ENCODE data around the gene FAM117B. TPM values are rescaled to one million over a fixed set of nuclear protein-coding genes. Genes with fewer than 3 reads are reported as not detected.

The FAM117B gene
- total RNA-seq, 2 donors from 2014 or later, result 32.1 to 34.0 TPM

GRCh38 chr2:202752071-202752470 lies 117.3 kb downstream of the FAM117B start:
- Mint-ChIP-seq H3K9me3 (peaks cover 14% of the 10 kb centered on the region), H3K4me1 (no peaks in the 10 kb centered on the region)
- WGBS, 2 experiments (ENCODE audit: insufficient coverage in 1 of 2, insufficient read length in 1 of 2), result 80 to 92% methylated on average over 1 to 2 of the region's 2 CpGs

DNA sequence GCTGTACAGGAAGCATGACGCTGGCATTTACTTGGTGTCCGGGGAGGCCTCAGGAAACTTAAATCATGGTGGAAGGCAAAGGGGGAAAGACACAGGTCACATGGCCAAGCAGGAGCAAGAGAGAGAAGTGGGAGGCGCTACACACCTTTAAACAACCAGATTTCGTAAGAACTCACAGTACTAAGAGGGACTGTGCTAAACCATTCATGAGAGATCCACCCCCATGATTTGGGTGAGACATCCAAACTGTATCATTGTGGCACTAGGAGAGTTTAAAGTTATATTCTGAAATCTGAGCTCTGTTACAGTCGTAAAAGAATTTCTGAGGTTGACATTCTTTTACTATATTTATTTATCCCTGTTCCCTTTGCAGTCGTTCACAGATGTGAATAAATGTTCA lies 120.2 kb downstream of the FAM117B start:
- H3K27me3 Mint-ChIP-seq (ENCODE audit: insufficient read depth), result no peaks in the 10 kb centered on the region
- peaks cover 53% of the 10 kb centered on the region for H3K36me3 Mint-ChIP-seq (ENCODE audit: low read depth)
- no peak overlapping the region for H3K27ac ChIP-seq (ENCODE audit: low read depth, low read length)
- peak overlapping the region; percentile 53 for H3K27ac Mint-ChIP-seq
- peaks cover 14% of the 10 kb centered on the region for H3K9me3 ChIP-seq (ENCODE audit: control insufficient read depth, low read length)
- peaks cover 14% of the 10 kb centered on the region for H3K9me3 Mint-ChIP-seq
- no peak overlapping the region for H3K9ac ChIP-seq (ENCODE audit: extremely low read depth, low read length, poor library complexity, severe bottlenecking)
- H3K36me3 ChIP-seq (ENCODE audit: control insufficient read depth, insufficient read depth, low read length), result peaks cover 34% of the 10 kb centered on the region
- WGBS, 2 experiments (ENCODE audit: insufficient coverage in 1 of 2, insufficient read length in 1 of 2), result 94% methylated on average over 6 of the region's 6 CpGs; no CpG with 5 or more reads in 1 of the 2 experiments
- H3K4me1 ChIP-seq (ENCODE audit: control insufficient read depth, insufficient read depth, low read length), result no peaks in the 10 kb centered on the region
- H3K4me3 ChIP-seq (ENCODE audit: low read length), result no peak overlapping the region
- H3K27me3 ChIP-seq (ENCODE audit: control insufficient read depth, insufficient read depth, low read length, poor library complexity, severe bottlenecking), result no peaks in the 10 kb centered on the region
- no peak overlapping the region for H3K4me3 Mint-ChIP-seq
- H3K4me1 Mint-ChIP-seq, result no peaks in the 10 kb centered on the region
- no peak for DNase-seq
- TF ChIP-seq, protein P1, sequence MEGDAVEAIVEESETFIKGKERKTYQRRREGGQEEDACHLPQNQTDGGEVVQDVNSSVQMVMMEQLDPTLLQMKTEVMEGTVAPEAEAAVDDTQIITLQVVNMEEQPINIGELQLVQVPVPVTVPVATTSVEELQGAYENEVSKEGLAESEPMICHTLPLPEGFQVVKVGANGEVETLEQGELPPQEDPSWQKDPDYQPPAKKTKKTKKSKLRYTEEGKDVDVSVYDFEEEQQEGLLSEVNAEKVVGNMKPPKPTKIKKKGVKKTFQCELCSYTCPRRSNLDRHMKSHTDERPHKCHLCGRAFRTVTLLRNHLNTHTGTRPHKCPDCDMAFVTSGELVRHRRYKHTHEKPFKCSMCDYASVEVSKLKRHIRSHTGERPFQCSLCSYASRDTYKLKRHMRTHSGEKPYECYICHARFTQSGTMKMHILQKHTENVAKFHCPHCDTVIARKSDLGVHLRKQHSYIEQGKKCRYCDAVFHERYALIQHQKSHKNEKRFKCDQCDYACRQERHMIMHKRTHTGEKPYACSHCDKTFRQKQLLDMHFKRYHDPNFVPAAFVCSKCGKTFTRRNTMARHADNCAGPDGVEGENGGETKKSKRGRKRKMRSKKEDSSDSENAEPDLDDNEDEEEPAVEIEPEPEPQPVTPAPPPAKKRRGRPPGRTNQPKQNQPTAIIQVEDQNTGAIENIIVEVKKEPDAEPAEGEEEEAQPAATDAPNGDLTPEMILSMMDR (conservative IDR thresholded peaks at IDR 0.05), result no peak

More at GRCh38 chr2:202752071-202752470, 117.3 kb downstream of the FAM117B start:
- Histone ChIP-seq H3K9me3 (ENCODE audit: control insufficient read depth, low read length) (peaks cover 14% of the 10 kb centered on the region), H3K9ac (ENCODE audit: extremely low read depth, low read length, poor library complexity, severe bottlenecking) (no peak overlapping the region), H3K4me1 (ENCODE audit: control insufficient read depth, insufficient read depth, low read length) (no peaks in the 10 kb centered on the region), H3K4me3 (ENCODE audit: low read length) (no peak overlapping the region), H3K27me3 (ENCODE audit: control insufficient read depth, insufficient read depth, low read length, poor library complexity, severe bottlenecking) (no peaks in the 10 kb centered on the region), H3K27ac (ENCODE audit: low read depth, low read length) (no peak overlapping the region), H3K36me3 (ENCODE audit: control insufficient read depth, insufficient read depth, low read length) (peaks cover 11% of the 10 kb centered on the region)
- H3K27me3 Mint-ChIP-seq (ENCODE audit: insufficient read depth), result no peaks in the 10 kb centered on the region
- no peak for DNase-seq
- no peak overlapping the region for H3K27ac Mint-ChIP-seq
- TF ChIP-seq, protein P1 (conservative IDR thresholded peaks at IDR 0.05), result no peak
- H3K36me3 Mint-ChIP-seq (ENCODE audit: low read depth), result peaks cover 39% of the 10 kb centered on the region
- no peak overlapping the region for H3K4me3 Mint-ChIP-seq

DNA sequence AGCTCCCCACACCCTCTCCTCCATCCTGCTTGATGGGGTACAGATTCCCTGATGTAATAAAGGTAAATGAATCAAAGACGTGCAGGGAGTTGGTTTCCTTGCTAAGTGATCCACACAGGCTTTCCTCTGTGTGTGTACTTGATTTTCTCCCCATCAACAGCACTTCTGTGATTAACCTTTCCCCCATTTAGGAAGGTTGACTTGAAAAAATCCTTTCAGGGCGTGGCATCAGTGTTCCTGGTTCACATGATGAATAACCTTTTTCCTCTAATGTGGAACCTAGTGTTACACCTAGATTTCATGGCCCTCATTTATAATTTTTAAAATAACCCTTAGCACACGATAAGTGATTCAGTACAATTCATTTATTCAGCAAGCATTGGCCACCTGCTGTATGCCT lies 121.8 kb downstream of the FAM117B start:
- no peak overlapping the region for H3K4me3 ChIP-seq (ENCODE audit: low read length)
- H3K36me3 ChIP-seq (ENCODE audit: control insufficient read depth, insufficient read depth, low read length), result peaks cover 44% of the 10 kb centered on the region
- WGBS, 2 experiments (ENCODE audit: insufficient coverage in 1 of 2, insufficient read length in 1 of 2), result 89 to 100% methylated on average over 2 to 3 of the region's 3 CpGs
- H3K27ac ChIP-seq (ENCODE audit: low read depth, low read length), result no peak overlapping the region
- peaks cover 14% of the 10 kb centered on the region for H3K9me3 ChIP-seq (ENCODE audit: control insufficient read depth, low read length)
- no peak for DNase-seq
- peaks cover 58% of the 10 kb centered on the region for H3K36me3 Mint-ChIP-seq (ENCODE audit: low read depth)
- TF ChIP-seq, protein P1 (conservative IDR thresholded peaks at IDR 0.05), result no peak
- no peak overlapping the region for H3K9ac ChIP-seq (ENCODE audit: extremely low read depth, low read length, poor library complexity, severe bottlenecking)
- H3K9me3 Mint-ChIP-seq, result peaks cover 14% of the 10 kb centered on the region
- H3K27ac Mint-ChIP-seq, result no peak overlapping the region
- no peaks in the 10 kb centered on the region for H3K4me1 ChIP-seq (ENCODE audit: control insufficient read depth, insufficient read depth, low read length)
- H3K27me3 Mint-ChIP-seq (ENCODE audit: insufficient read depth), result no peaks in the 10 kb centered on the region
- no peaks in the 10 kb centered on the region for H3K27me3 ChIP-seq (ENCODE audit: control insufficient read depth, insufficient read depth, low read length, poor library complexity, severe bottlenecking)
- H3K4me1 Mint-ChIP-seq, result no peaks in the 10 kb centered on the region
- no peak overlapping the region for H3K4me3 Mint-ChIP-seq
